ENCODE measurements around the gene MFAP3L.

Gene MFAP3L

DNA sequence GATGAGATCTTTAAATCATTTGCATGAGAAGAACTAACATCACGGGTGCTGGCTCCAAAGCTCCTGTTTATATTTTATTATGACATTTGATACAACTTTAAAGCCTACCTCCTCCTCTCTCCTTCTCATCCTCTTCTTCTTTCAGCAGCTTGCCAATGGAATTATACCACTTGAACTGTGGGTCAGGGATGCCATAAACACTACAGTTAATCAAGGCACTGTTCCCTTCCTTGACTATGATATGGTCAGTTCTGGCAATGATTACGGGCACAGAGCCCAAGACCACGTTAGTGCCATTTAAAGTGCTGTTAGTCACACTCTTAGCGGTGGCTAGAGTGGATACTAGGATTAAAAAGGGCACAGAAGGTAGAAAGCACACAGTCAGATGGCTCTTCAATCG is 20.7 kb downstream of the MFAP3L start:
- peak; percentile 53 for DNase-seq (ENCODE audit: low read depth, low spot score)
- TF ChIP-seq CTCF (IDR thresholded peaks at IDR 0.05; ENCODE audit: low read depth, low read length) = no peak
- in situ Hi-C loops (cut with HindIII; ENCODE audit: low sequenced_read_pairs) = no loop called here
- no peak overlapping the region for H3K4me3 ChIP-seq (ENCODE audit: low read depth, low read length)

- in situ Hi-C loops (cut with HindIII; ENCODE audit: low sequenced_read_pairs) = no loop called here
- no peak overlapping the region for H3K4me3 ChIP-seq (ENCODE audit: low read depth, low read length)
- peak; percentile 79 for DNase-seq (ENCODE audit: low read depth, low spot score)
- TF ChIP-seq CTCF (IDR thresholded peaks at IDR 0.05; ENCODE audit: low read depth, low read length) = no peak
Observed at GRCh38 chr4:170004651-170005295, 21.4 kb downstream of the MFAP3L start.

DNA sequence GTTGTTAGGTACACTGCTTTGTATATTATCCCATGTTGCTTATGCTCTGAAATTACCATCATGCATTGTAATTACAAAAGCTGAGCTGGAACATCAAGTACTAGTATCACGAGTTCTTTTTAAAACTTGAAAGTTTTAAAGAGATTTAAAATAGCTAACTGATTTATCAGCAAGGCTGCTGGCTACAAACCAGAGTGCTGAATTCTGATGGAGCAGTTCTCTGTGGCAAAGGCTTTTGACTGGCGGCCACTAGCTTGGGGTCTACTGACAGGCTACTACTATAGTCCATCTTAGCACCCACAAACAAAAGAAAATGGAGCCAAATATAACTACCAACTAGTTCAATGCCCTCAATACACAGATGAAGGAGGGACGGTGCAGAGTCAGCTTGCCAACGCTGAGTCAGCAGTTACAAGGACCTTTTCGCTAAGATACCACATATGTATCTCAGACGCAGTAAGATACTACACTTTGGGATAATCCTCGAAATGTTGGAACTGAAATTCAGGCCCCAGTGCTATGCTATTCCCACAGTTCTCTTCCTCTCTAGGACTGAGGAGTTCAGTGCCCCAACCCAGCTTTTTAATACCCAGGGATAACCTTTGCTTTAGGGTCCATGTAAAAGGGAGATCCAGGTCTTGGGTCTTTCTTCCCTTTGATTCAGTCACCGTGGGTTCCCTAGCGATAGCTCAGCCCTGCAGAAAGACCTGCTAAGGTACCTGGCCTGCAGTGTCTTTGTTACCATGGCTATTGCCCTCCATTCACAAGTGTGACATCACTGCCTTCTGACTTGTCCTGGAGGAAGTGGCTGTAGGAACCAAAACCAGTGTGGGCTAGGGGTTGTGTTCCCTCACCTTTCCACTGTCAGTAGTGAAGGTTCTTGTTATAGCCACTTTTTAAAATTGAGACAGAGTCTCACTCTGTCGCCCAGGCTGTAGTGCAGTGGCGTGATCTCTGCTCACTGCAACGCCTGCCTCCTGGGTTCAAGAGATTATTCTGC is 22.8 kb downstream of the MFAP3L start:
- no peak for TF ChIP-seq CTCF (IDR thresholded peaks at IDR 0.05; ENCODE audit: low read depth, low read length)
- in situ Hi-C loops (cut with HindIII; ENCODE audit: low sequenced_read_pairs) = no loop called here
- DNase-seq (ENCODE audit: low read depth, low spot score) = no peak
- H3K4me3 ChIP-seq (ENCODE audit: low read depth, low read length) = no peak overlapping the region

DNA sequence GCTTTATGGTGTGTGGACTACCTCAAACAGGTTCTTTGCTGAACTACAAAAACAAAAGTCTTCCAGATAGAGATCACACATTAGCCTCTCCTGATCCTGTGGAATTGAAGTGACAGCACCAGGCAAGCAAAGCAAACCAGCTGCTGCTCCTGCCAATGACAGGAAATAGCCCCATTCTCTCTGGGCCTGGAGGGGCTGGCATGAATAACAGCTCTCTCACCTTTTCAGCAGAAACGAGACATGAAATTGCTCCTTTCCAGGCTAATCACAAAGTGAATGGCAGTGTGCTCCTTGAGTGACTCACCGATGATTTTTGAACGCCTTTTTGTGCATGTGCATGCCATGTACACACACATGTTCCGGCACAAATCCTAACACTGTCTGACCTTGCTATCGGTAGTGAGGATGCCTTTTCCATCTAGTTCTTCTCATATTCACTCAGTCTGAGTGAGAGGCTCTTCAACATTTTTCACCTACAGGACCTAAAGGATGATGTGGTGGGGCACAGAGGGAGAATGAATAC is 24.4 kb downstream of the MFAP3L start:
- no peak for TF ChIP-seq CTCF (IDR thresholded peaks at IDR 0.05; ENCODE audit: low read depth, low read length)
- in situ Hi-C loops (cut with HindIII; ENCODE audit: low sequenced_read_pairs) = no loop called here

GRCh38 chr4:170001011-170001744 is 25.0 kb downstream of the MFAP3L start:
- DNase-seq (ENCODE audit: low read depth, low spot score) = no peak
- in situ Hi-C loops (cut with HindIII; ENCODE audit: low sequenced_read_pairs) = no loop called here
- no peak overlapping the region for H3K4me3 ChIP-seq (ENCODE audit: low read depth, low read length)
- no peak for TF ChIP-seq CTCF (IDR thresholded peaks at IDR 0.05; ENCODE audit: low read depth, low read length)

More for the DNA sequence above, 24.4 kb downstream of the MFAP3L start:
- no peak for DNase-seq (ENCODE audit: low read depth, low spot score)
- no peak overlapping the region for H3K4me3 ChIP-seq (ENCODE audit: low read depth, low read length)

- TF ChIP-seq CTCF (IDR thresholded peaks at IDR 0.05; ENCODE audit: low read depth, low read length) = no peak
- in situ Hi-C loops (cut with HindIII; ENCODE audit: low sequenced_read_pairs) = no loop called here
- no peak overlapping the region for H3K4me3 ChIP-seq (ENCODE audit: low read depth, low read length)
- no peak for DNase-seq (ENCODE audit: low read depth, low spot score)
Observed at GRCh38 chr4:169999923-170000322, 26.3 kb downstream of the MFAP3L start.
